ENCODE data around the gene GGT1.
"Not testable (repeated sequence)": the region's sequence is repeated elsewhere in the genome, so short reads cannot be mapped to it uniquely, and the experiment has no call there.

Gene GGT1

GRCh38 chr22:24595228-24595627, 7.8 kb upstream of the GGT1 start:
- Histone ChIP-seq H2AK5ac (ENCODE audit: low read depth, low read length) (no peak overlapping the region), H2BK12ac (ENCODE audit: low read length) (no peak overlapping the region), H4K8ac (ENCODE audit: low read depth, low read length) (no peak overlapping the region), H3K27ac (replicated peaks; ENCODE audit: low read length) (no peak overlapping the region), H2BK120ac (ENCODE audit: low read depth, low read length) (no peak overlapping the region), H3K36me3 (replicated peaks in 1 of 2; ENCODE audit: control insufficient read depth in 2 of 2, insufficient read depth in 2 of 2, low read length in 2 of 2) (no peaks in the 10 kb centered on the region), H2AFZ (ENCODE audit: low read length) (peak overlapping the region; percentile 38), H3K18ac (ENCODE audit: low read length) (peak overlapping the region; percentile 34), H3K4me1 (ENCODE audit: control insufficient read depth in 2 of 2, insufficient read depth in 1 of 2, low read depth in 1 of 2, low read length in 2 of 2) (peaks cover 14 to 19% of the 10 kb centered on the region in 2 donors), H3K4me3 (ENCODE audit: low read length in 2 of 2) (no peak overlapping the region), H2BK5ac (ENCODE audit: low read length) (no peak overlapping the region), H3K9ac (ENCODE audit: low read depth, low read length, poor library complexity) (no peak overlapping the region), H2BK15ac (ENCODE audit: low read length) (peak overlapping the region; percentile 61), H3K4ac (ENCODE audit: low read length) (no peak overlapping the region), H3K27me3 (ENCODE audit: control insufficient read depth in 3 of 3, insufficient read depth in 3 of 3, low read depth in 1 of 3, low read length in 3 of 3) (peaks cover 0 to 2% (median 0%) of the 10 kb centered on the region in 3 experiments), H3K9me3 (replicated peaks in 1 of 2; ENCODE audit: control insufficient read depth in 2 of 2, insufficient read depth in 1 of 2, low read depth in 1 of 2, low read length in 2 of 2) (no peaks in the 10 kb centered on the region), H3K23ac (ENCODE audit: low read depth, low read length, poor library complexity) (no peak overlapping the region), H3K4me2 (ENCODE audit: insufficient read depth, low read length, poor library complexity, severe bottlenecking) (no peak overlapping the region), H3K79me1 (ENCODE audit: low read depth, low read length) (no peaks in the 10 kb centered on the region), H3K14ac (ENCODE audit: low read length) (no peak overlapping the region), H4K91ac (ENCODE audit: low read depth, low read length, poor library complexity) (no peak overlapping the region)
- DNase-seq (ENCODE audit: low spot score) = no peak
- WGBS, 2 donors (ENCODE audit: extremely low coverage in 2 of 2, insufficient read length in 2 of 2, insufficient replicate concordance in 1 of 2) = no CpG with 5 or more reads among the region's 6 CpGs

- H2AK5ac ChIP-seq (ENCODE audit: low read depth, low read length) = no peak overlapping the region
- no CpG with 5 or more reads among the region's 4 CpGs for WGBS, 2 donors (ENCODE audit: extremely low coverage in 2 of 2, insufficient read length in 2 of 2, insufficient replicate concordance in 1 of 2)
- H3K9me3 ChIP-seq (replicated peaks in 1 of 2; ENCODE audit: control insufficient read depth in 2 of 2, insufficient read depth in 1 of 2, low read depth in 1 of 2, low read length in 2 of 2) = no peaks in the 10 kb centered on the region
- no peak overlapping the region for H3K4me3 ChIP-seq (ENCODE audit: low read length in 2 of 2)
- no peak overlapping the region for H2BK5ac ChIP-seq (ENCODE audit: low read length)
- H3K9ac ChIP-seq (ENCODE audit: low read depth, low read length, poor library complexity) = no peak overlapping the region
- peaks cover 0 to 2% (median 0%) of the 10 kb centered on the region in 3 experiments for H3K27me3 ChIP-seq (ENCODE audit: control insufficient read depth in 3 of 3, insufficient read depth in 3 of 3, low read depth in 1 of 3, low read length in 3 of 3)
- H2BK15ac ChIP-seq (ENCODE audit: low read length) = no peak overlapping the region
- H2BK120ac ChIP-seq (ENCODE audit: low read depth, low read length) = no peak overlapping the region
- no peak overlapping the region for H3K4ac ChIP-seq (ENCODE audit: low read length)
- no peak overlapping the region for H3K27ac ChIP-seq (replicated peaks; ENCODE audit: low read length)
- no peak overlapping the region for H3K4me2 ChIP-seq (ENCODE audit: insufficient read depth, low read length, poor library complexity, severe bottlenecking)
- H3K36me3 ChIP-seq (replicated peaks in 1 of 2; ENCODE audit: control insufficient read depth in 2 of 2, insufficient read depth in 2 of 2, low read length in 2 of 2) = no peaks in the 10 kb centered on the region
- no peak for DNase-seq (ENCODE audit: low spot score)
- H3K18ac ChIP-seq (ENCODE audit: low read length) = no peak overlapping the region
- H3K14ac ChIP-seq (ENCODE audit: low read length) = no peak overlapping the region
- H3K4me1 ChIP-seq (ENCODE audit: control insufficient read depth in 2 of 2, insufficient read depth in 1 of 2, low read depth in 1 of 2, low read length in 2 of 2) = peaks cover 14 to 19% of the 10 kb centered on the region in 2 donors
- no peaks in the 10 kb centered on the region for H3K79me1 ChIP-seq (ENCODE audit: low read depth, low read length)
- H4K8ac ChIP-seq (ENCODE audit: low read depth, low read length) = no peak overlapping the region
- no peak overlapping the region for H3K23ac ChIP-seq (ENCODE audit: low read depth, low read length, poor library complexity)
- H2BK12ac ChIP-seq (ENCODE audit: low read length) = no peak overlapping the region
- H4K91ac ChIP-seq (ENCODE audit: low read depth, low read length, poor library complexity) = no peak overlapping the region
- no peak overlapping the region for H2AFZ ChIP-seq (ENCODE audit: low read length)
Observed at GRCh38 chr22:24595863-24596262, 7.1 kb upstream of the GGT1 start.

- H3K4ac ChIP-seq (ENCODE audit: low read length); H2BK5ac ChIP-seq (ENCODE audit: low read length); H3K79me1 ChIP-seq (ENCODE audit: low read depth, low read length); H3K36me3 ChIP-seq (replicated peaks in 1 of 2; ENCODE audit: control insufficient read depth in 2 of 2, insufficient read depth in 2 of 2, low read length in 2 of 2); H3K27me3 ChIP-seq (ENCODE audit: control insufficient read depth in 3 of 3, insufficient read depth in 3 of 3, low read depth in 1 of 3, low read length in 3 of 3); H2BK120ac ChIP-seq (ENCODE audit: low read depth, low read length); H2AK5ac ChIP-seq (ENCODE audit: low read depth, low read length); H2BK15ac ChIP-seq (ENCODE audit: low read length); H4K91ac ChIP-seq (ENCODE audit: low read depth, low read length, poor library complexity); H3K9me3 ChIP-seq (replicated peaks in 1 of 2; ENCODE audit: control insufficient read depth in 2 of 2, insufficient read depth in 1 of 2, low read depth in 1 of 2, low read length in 2 of 2); H3K27ac ChIP-seq (replicated peaks; ENCODE audit: low read length); H3K18ac ChIP-seq (ENCODE audit: low read length); H2BK12ac ChIP-seq (ENCODE audit: low read length); DNase-seq (ENCODE audit: low spot score); H3K4me2 ChIP-seq (ENCODE audit: insufficient read depth, low read length, poor library complexity, severe bottlenecking); H3K9ac ChIP-seq (ENCODE audit: low read depth, low read length, poor library complexity); H3K4me3 ChIP-seq (ENCODE audit: low read length in 2 of 2); H4K8ac ChIP-seq (ENCODE audit: low read depth, low read length); H3K23ac ChIP-seq (ENCODE audit: low read depth, low read length, poor library complexity); H2AFZ ChIP-seq (ENCODE audit: low read length); H3K14ac ChIP-seq (ENCODE audit: low read length): not testable (repeated sequence)
- no CpG with 5 or more reads among the region's 9 CpGs for WGBS, 2 donors (ENCODE audit: extremely low coverage in 2 of 2, insufficient read length in 2 of 2, insufficient replicate concordance in 1 of 2)
- peaks cover 7 to 18% of the 10 kb centered on the region in 2 donors for H3K4me1 ChIP-seq (ENCODE audit: control insufficient read depth in 2 of 2, insufficient read depth in 1 of 2, low read depth in 1 of 2, low read length in 2 of 2)
Observed at GRCh38 chr22:24597076-24597475, 5.9 kb upstream of the GGT1 start.

- DNase-seq (ENCODE audit: low spot score) = no peak
- Histone ChIP-seq H3K14ac (ENCODE audit: low read length) (no peak overlapping the region), H3K18ac (ENCODE audit: low read length) (no peak overlapping the region), H2BK15ac (ENCODE audit: low read length) (peak overlapping the region; percentile 20), H3K4me1 (ENCODE audit: control insufficient read depth in 2 of 2, insufficient read depth in 1 of 2, low read depth in 1 of 2, low read length in 2 of 2) (peaks cover 5 to 9% of the 10 kb centered on the region in 2 donors), H2BK5ac (ENCODE audit: low read length) (no peak overlapping the region), H3K27ac (replicated peaks; ENCODE audit: low read length) (no peak overlapping the region), H2BK120ac (ENCODE audit: low read depth, low read length) (no peak overlapping the region), H3K27me3 (ENCODE audit: control insufficient read depth in 3 of 3, insufficient read depth in 3 of 3, low read depth in 1 of 3, low read length in 3 of 3) (peaks cover 0 to 2% (median 0%) of the 10 kb centered on the region in 3 experiments), H2AK5ac (ENCODE audit: low read depth, low read length) (no peak overlapping the region), H3K36me3 (replicated peaks in 1 of 2; ENCODE audit: control insufficient read depth in 2 of 2, insufficient read depth in 2 of 2, low read length in 2 of 2) (no peaks in the 10 kb centered on the region), H2BK12ac (ENCODE audit: low read length) (peak overlapping the region; percentile 7), H3K9me3 (replicated peaks in 1 of 2; ENCODE audit: control insufficient read depth in 2 of 2, insufficient read depth in 1 of 2, low read depth in 1 of 2, low read length in 2 of 2) (no peaks in the 10 kb centered on the region), H3K4me3 (ENCODE audit: low read length in 2 of 2) (peak overlapping the region in 1 of 2 donors; percentile 25), H2AFZ (ENCODE audit: low read length) (no peak overlapping the region), H3K4me2 (ENCODE audit: insufficient read depth, low read length, poor library complexity, severe bottlenecking) (no peak overlapping the region), H3K79me1 (ENCODE audit: low read depth, low read length) (no peaks in the 10 kb centered on the region), H4K91ac (ENCODE audit: low read depth, low read length, poor library complexity) (no peak overlapping the region), H3K9ac (ENCODE audit: low read depth, low read length, poor library complexity) (peak overlapping the region; percentile 63), H4K8ac (ENCODE audit: low read depth, low read length) (no peak overlapping the region), H3K4ac (ENCODE audit: low read length) (no peak overlapping the region), H3K23ac (ENCODE audit: low read depth, low read length, poor library complexity) (no peak overlapping the region)
- no CpG with 5 or more reads among the region's 8 CpGs for WGBS, 2 donors (ENCODE audit: extremely low coverage in 2 of 2, insufficient read length in 2 of 2, insufficient replicate concordance in 1 of 2)
Observed at GRCh38 chr22:24599514-24599913, 3.5 kb upstream of the GGT1 start.

Data from neuronal stem cell (in vitro differentiated cells).